ENCODE data around the gene SLC7A1. TPM values are rescaled to one million over a fixed set of nuclear protein-coding genes. Genes with fewer than 3 reads are reported as not detected.

Gene SLC7A1
- total and polyA plus RNA-seq, 2 of the 8 experiments (the other 6 are each of a cell fraction or from before 2014, with no cell fraction given), result 26.8 to 114 TPM

DNA sequence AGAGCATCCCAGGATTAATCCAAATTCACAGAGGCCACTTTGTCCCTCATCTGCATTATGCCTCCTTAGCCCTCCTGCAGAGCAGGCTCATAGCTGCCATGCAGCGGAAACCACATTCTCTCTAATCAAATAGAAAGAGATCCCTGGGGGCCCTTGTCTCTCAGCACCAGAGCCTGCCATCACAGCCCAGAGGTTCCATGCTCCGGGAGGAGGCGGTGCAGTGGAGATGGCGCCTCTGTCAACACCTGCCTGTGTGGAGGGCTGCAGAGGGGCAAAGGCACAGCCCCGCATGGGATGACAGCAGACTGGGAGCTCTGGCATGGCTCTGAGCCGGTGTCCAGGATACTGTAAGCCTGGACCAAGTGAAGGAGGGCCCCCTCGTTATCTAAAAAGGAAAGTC, 111.3 kb downstream of the SLC7A1 start:
- H4K91ac ChIP-seq (replicated peaks; ENCODE audit: insufficient read length, low read length), result no peak overlapping the region
- no peak overlapping the region for H3K4ac ChIP-seq (replicated peaks; ENCODE audit: insufficient read length, low read depth, low read length)
- H3K79me1 ChIP-seq (ENCODE audit: low read depth, low read length), result no peaks in the 10 kb centered on the region
- DNase-seq (ENCODE audit: low read depth in 1 of 2, low spot score in 2 of 2) (no peak), FAIRE-seq (no peak)
- no peak overlapping the region for H2AK5ac ChIP-seq (ENCODE audit: low read depth, low read length)
- H3K14ac ChIP-seq (ENCODE audit: insufficient read length), result no peak overlapping the region
- H3K4me1 ChIP-seq (replicated peaks in 1 of 4; ENCODE audit: control insufficient read depth in 3 of 4, insufficient read depth in 4 of 4, low read length in 3 of 4), result peaks cover 2 to 11% (median 6%) of the 10 kb centered on the region in 4 experiments
- H3K23me2 ChIP-seq (ENCODE audit: low read depth, low read length), result no peaks in the 10 kb centered on the region
- H2BK15ac ChIP-seq (ENCODE audit: low read length), result no peak overlapping the region
- H3K27me3 ChIP-seq (replicated peaks in 1 of 4; ENCODE audit: control insufficient read depth in 3 of 4, extremely low read depth in 1 of 4, insufficient read depth in 3 of 4, low read length in 3 of 4), result no peaks in the 10 kb centered on the region
- ChIA-PET POLR2A (ENCODE audit: partially characterized antibody) (interaction anchor here (1.6 kb wide), 1 partner anchor 9 kb away, joined by 4 read pairs; no protein-coding TSS in a partner anchor), CTCF (ENCODE audit: partially characterized antibody) (interaction anchor here (0.5 to 3.3 kb wide), 10 partner anchors 9 to 1166 kb away, joined by 3 to 15 read pairs (median 4); no protein-coding TSS in a partner anchor)
- no peak overlapping the region for H3K27ac ChIP-seq (ENCODE audit: low read depth, low read length)
- H3K9me3 ChIP-seq (ENCODE audit: insufficient read depth in 2 of 2, low read depth in 1 of 2, low read length in 1 of 2), result no peaks in the 10 kb centered on the region
- H2BK12ac ChIP-seq (ENCODE audit: low read depth, low read length), result no peak overlapping the region
- no peak overlapping the region for H3K56ac ChIP-seq (replicated peaks; ENCODE audit: insufficient read length, low read depth, low read length)
- H2BK120ac ChIP-seq (replicated peaks; ENCODE audit: low read depth, low read length), result no peak overlapping the region
- H3K23ac ChIP-seq (ENCODE audit: insufficient read length), result no peak overlapping the region
- H4K5ac ChIP-seq (ENCODE audit: insufficient read length, low read depth, low read length), result no peak overlapping the region
- no peak overlapping the region for H3K9ac ChIP-seq (replicated peaks in 1 of 4; ENCODE audit: extremely low read depth in 1 of 4, low read depth in 3 of 4, low read length in 3 of 4)
- no peaks in the 10 kb centered on the region for H4K20me1 ChIP-seq (replicated peaks in 1 of 2; ENCODE audit: control insufficient read depth in 1 of 2, insufficient read depth in 2 of 2, low read length in 2 of 2)
- H3K4me3 ChIP-seq (ENCODE audit: extremely low read depth in 1 of 4, insufficient read depth in 2 of 4, low read depth in 3 of 4, low read length in 4 of 4), result no peak overlapping the region
- 73% methylated on average over 7 of the region's 7 CpGs; no CpG with 5 or more reads in 1 of the 2 experiments for WGBS, 2 experiments (ENCODE audit: extremely low coverage in 1 of 2, insufficient coverage in 1 of 2, insufficient read length in 1 of 2, insufficient replicate concordance in 2 of 2, low coverage in 1 of 2, low lambda C conversion rate in 2 of 2, missing lambda C conversion rate in 1 of 2)
- H3K79me2 ChIP-seq (ENCODE audit: control insufficient read depth in 1 of 2, insufficient read depth in 2 of 2, low read length in 2 of 2), result no peaks in the 10 kb centered on the region
- H3K18ac ChIP-seq (ENCODE audit: extremely low read depth, low read length), result no peak overlapping the region
- no peak overlapping the region for H2BK20ac ChIP-seq (ENCODE audit: low read length)
- no peak overlapping the region for H2AFZ ChIP-seq (ENCODE audit: low read length)
- no peaks in the 10 kb centered on the region for H3K36me3 ChIP-seq (ENCODE audit: control insufficient read depth in 2 of 4, insufficient read depth in 4 of 4, low read length in 3 of 4)
- H3K4me2 ChIP-seq (ENCODE audit: insufficient read depth in 1 of 2, low read depth in 2 of 2, low read length in 2 of 2), result no peak overlapping the region
- no peak overlapping the region for H2BK5ac ChIP-seq (ENCODE audit: low read depth, low read length)
- H4K8ac ChIP-seq (ENCODE audit: extremely low read depth, insufficient read depth, low read length), result peak overlapping the region; percentile 74
- TF ChIP-seq MAFK (IDR thresholded peaks at IDR 0.05; ENCODE audit: low read depth, low read length) (no peak), RNF2 (IDR thresholded peaks at IDR 0.05; ENCODE audit: borderline replicate concordance, low read depth, low read length, missing control alignments, poor library complexity, severe bottlenecking) (no peak), POU5F1 (IDR thresholded peaks at IDR 0.05; ENCODE audit: low read depth, low read length) (no peak), CHD1 (IDR thresholded peaks at IDR 0.05; ENCODE audit: low read depth, low read length) (no peak), RXRA (IDR thresholded peaks at IDR 0.05; ENCODE audit: insufficient read depth, low read depth, low read length) (no peak), TCF12 (IDR thresholded peaks at IDR 0.05; ENCODE audit: low read depth, low read length) (no peak), SUZ12 (IDR thresholded peaks at IDR 0.05; ENCODE audit: low read length) (no peak), RAD21 (IDR thresholded peaks at IDR 0.05 in 1 of 2, conservative IDR thresholded peaks at IDR 0.05 in 1 of 2; ENCODE audit: low read depth in 2 of 2, low read length in 2 of 2) (no peak), BRCA1 (IDR thresholded peaks at IDR 0.05; ENCODE audit: low read depth, low read length) (no peak), TEAD4 (IDR thresholded peaks at IDR 0.05; ENCODE audit: low read depth, low read length) (no peak), CREB1 (IDR thresholded peaks at IDR 0.05) (no peak), TAF7 (optimal IDR thresholded peaks at IDR 0.05; ENCODE audit: borderline replicate concordance, low read depth, low read length) (no peak), HDAC6 (IDR thresholded peaks at IDR 0.05; ENCODE audit: low read depth, low read length) (no peak), GABPA (IDR thresholded peaks at IDR 0.05; ENCODE audit: borderline replicate concordance, insufficient read depth, low read length) (no peak), SIRT6 (IDR thresholded peaks at IDR 0.05; ENCODE audit: low read length) (no peak)

Data from H1 (cell line).